HepG2 (cell line): ENCODE data around the gene SNRPN. TPM values are rescaled to one million over a fixed set of nuclear protein-coding genes. Genes with fewer than 3 reads are reported as not detected.
A peak's percentile ranks its signal among the peaks of the same experiment; 100 is the strongest.
"Not testable (repeated sequence)": the region's sequence is repeated elsewhere in the genome, so short reads cannot be mapped to it uniquely, and the experiment has no call there.

ENCODE experiments used
- ATAC-seq: fragments of 200-7000 bp; cut with Tn5 transposase; 3 replicates; pipeline ENCODE4 v1.9.1; 2020; ENCODE audit warnings: mild to moderate bottlenecking, moderate library complexity
- BruUV-seq: library from RNA; stranded (reverse); fragments of 400-500 nt; replicated peaks from 2 replicates; lab custom pipeline; 2021; lab: Mats Ljungman, UMichigan
- CTCF ChIA-PET: fragments of 300-600 bp; formaldehyde crosslinking; extraction: SDS; loops from one replicate; lab custom pipeline; 2021; ENCODE audit warnings: low total read pairs, inconsistent platforms, low intra/inter-chr PET ratio; lab: Yijun Ruan, JAX
- POLR2A ChIA-PET: fragments of 350-600 bp; sonication (Branson Sonifier 250); formaldehyde crosslinking; loops from one replicate; lab custom pipeline; 2020; ENCODE audit warnings: antibody characterized with exemption, inconsistent platforms; lab: Yijun Ruan, JAX
- DNase-seq: peaks from one replicate; pipeline ENCODE4 v3.0.0-alpha.2; 2015; ENCODE audit warnings: low spot score
- FAIRE-seq: peaks from 3 replicates; lab custom pipeline; 2011; peaks lifted over from hg19 to GRCh38; lab: Jason Lieb, UNC
- H2AFZ ChIP-seq: one replicate; pipeline ENCODE4 v1.6.1; 2011; ENCODE audit warnings: low read length, inconsistent platforms
- H3K27ac ChIP-seq: fragments of 300-600 bp; 3 replicates; pipeline ENCODE4 v1.8.0; 2011; ENCODE audit warnings: mixed run types, mild to moderate bottlenecking, mixed read lengths, low read length, inconsistent platforms; ENCODE audit not compliant: insufficient read depth; ENCODE audit errors: extremely low read length
- H3K27me3 ChIP-seq, 2 experiments: fragments of 200-600 bp in 1 of 2; 2 replicates in 1 of 2; 3 replicates in 1 of 2; pipeline versions ENCODE4 v1.6.0 to v1.8.0; 2011; ENCODE audit warnings: low read length in 2 of 2, mild to moderate bottlenecking in 2 of 2, moderate library complexity in 2 of 2, inconsistent platforms in 1 of 2; ENCODE audit not compliant: insufficient read depth in 2 of 2, control insufficient read depth in 1 of 2
- H3K36me3 ChIP-seq, 2 experiments: fragments of 200-600 bp in 1 of 2; replicated peaks in 1 of 2; 2 replicates in 1 of 2; 3 replicates in 1 of 2; pipeline versions ENCODE4 v1.5.1 to v1.8.0; 2011; ENCODE audit warnings: low read length in 2 of 2, inconsistent platforms in 1 of 2; ENCODE audit not compliant: insufficient read depth in 2 of 2, control insufficient read depth in 1 of 2
- H3K4me1 ChIP-seq: 2 replicates; pipeline ENCODE4 v1.5.1; 2012; ENCODE audit warnings: low read length, inconsistent platforms; ENCODE audit not compliant: insufficient read depth
- H3K4me2 ChIP-seq: 2 replicates; pipeline ENCODE4 v1.6.0; 2011; ENCODE audit warnings: low read depth, low read length, inconsistent platforms
- H3K4me3 ChIP-seq, 3 experiments: fragments of 200-600 bp in 1 of 3; sonication (generic), shearing (Covaris generic) in 1 of 3; replicated peaks in 1 of 3; 2 replicates each; pipeline ENCODE4 v1.5.1; 2011 to 2016; ENCODE audit warnings: low read length in 3 of 3, inconsistent platforms in 2 of 3, low read depth in 2 of 3, mild to moderate bottlenecking in 2 of 3, control low read depth in 1 of 3, mixed read lengths in 1 of 3; ENCODE audit not compliant: insufficient read depth in 1 of 3
- H3K79me2 ChIP-seq: one replicate; pipeline ENCODE4 v1.6.1; 2011; ENCODE audit warnings: low read length, inconsistent platforms; ENCODE audit not compliant: insufficient read depth
- H3K9ac ChIP-seq: 2 replicates; pipeline ENCODE4 v1.6.0; 2011; ENCODE audit warnings: mild to moderate bottlenecking, low read depth, low read length, inconsistent platforms; ENCODE audit not compliant: insufficient read depth
- H3K9me3 ChIP-seq: 2 replicates; pipeline ENCODE4 v1.5.1; 2012; ENCODE audit warnings: mild to moderate bottlenecking, low read length
- H4K20me1 ChIP-seq: 2 replicates; pipeline ENCODE4 v1.6.0; 2011; ENCODE audit warnings: inconsistent platforms, mild to moderate bottlenecking, low read length, moderate library complexity; ENCODE audit not compliant: insufficient read depth
- DPF2 ChIP-seq: sonication (generic); formaldehyde crosslinking; IDR thresholded peaks from 2 replicates; pipeline ENCODE4 v1.4.0; 2020; ENCODE audit warnings: mild to moderate bottlenecking, low read depth, missing genetic modification reagents, borderline replicate concordance
- EP300 ChIP-seq, 3 experiments: sonication (generic) in 1 of 3; formaldehyde crosslinking in 1 of 3; IDR thresholded peaks; 2 replicates each; pipeline versions ENCODE4 v1.5.1 to v1.6.1; 2011 to 2020; ENCODE audit warnings: low read depth in 2 of 3, low read length in 2 of 3, borderline replicate concordance in 1 of 3, improper control_type of control experiment in 1 of 3, mild to moderate bottlenecking in 1 of 3, missing genetic modification reagents in 1 of 3, moderate library complexity in 1 of 3
- FOXP4 ChIP-seq: sonication (generic); formaldehyde crosslinking; IDR thresholded peaks from 2 replicates; pipeline ENCODE4 v1.4.0; 2020; ENCODE audit warnings: missing genetic modification reagents
- HDAC1 ChIP-seq: sonication (generic); formaldehyde crosslinking; IDR thresholded peaks from 2 replicates; pipeline ENCODE4 v1.5.1; 2020; ENCODE audit warnings: mild to moderate bottlenecking, missing genetic modification reagents
- HOXA3 ChIP-seq: sonication (generic); formaldehyde crosslinking; IDR thresholded peaks from 2 replicates; pipeline ENCODE4 v1.5.0; 2020; ENCODE audit warnings: missing genetic modification reagents
- KDM6A ChIP-seq: IDR thresholded peaks from 2 replicates; pipeline ENCODE4 v1.6.1; 2016; ENCODE audit warnings: low read depth
- SOX6 ChIP-seq, 2 experiments: fragments of 450-650 bp in 1 of 2; sonication (generic) in 1 of 2; formaldehyde crosslinking in 1 of 2; IDR thresholded peaks; 2 replicates each; pipeline versions ENCODE4 v1.4.0 to v1.6.1; 2017 to 2020; ENCODE audit warnings: antibody characterized with exemption in 1 of 2, mild to moderate bottlenecking in 1 of 2, missing genetic modification reagents in 1 of 2
- ZMYM3 ChIP-seq: sonication (generic); formaldehyde crosslinking; IDR thresholded peaks from 2 replicates; pipeline ENCODE4 v1.5.1; 2020; ENCODE audit warnings: mild to moderate bottlenecking, missing genetic modification reagents
- WGBS: methylation state at CpG from one replicate; pipeline ENCODE4 v1.1.6; 2017; ENCODE audit warnings: low lambda C conversion rate; 5-methylcytosine and 5-hydroxymethylcytosine counted together
- in situ Hi-C: cut with HindIII; loops from 2 replicates; pipeline ENCODE4 v1.10.0; 2017; ENCODE audit warnings: low pct_unique_long_range_greater_than_20kb; ENCODE audit not compliant: extremely low pct_ligation_motif_present
- intact Hi-C: fragments of 100-400 bp; cut with micrococcal nuclease; formaldehyde crosslinking; loops from one replicate; pipeline ENCODE4 v1.10.0; 2022; ENCODE audit not compliant: unreplicated experiment
- polyA plus RNA-seq, 8 experiments: library from polyadenylated mRNA; depleted of rRNA in 3 of 8; stranded (reverse) in 7 of 8; unstranded in 1 of 8; fragments of >200 nt; fragmentation: Illumina TruSeq in 4 of 8; extraction: Trizol in 4 of 8; gene quantifications; 2 replicates each; pipeline versions ENCODE4 v1.2.1 to v1.2.3, GENCODE V29; 2011 to 2016; ENCODE audit warnings: low read depth in 4 of 8, missing spikeins in 1 of 8, mixed read lengths in 1 of 8; ENCODE audit not compliant: insufficient read depth in 1 of 8
- total RNA-seq, 5 experiments: library from RNA; depleted of rRNA; stranded (reverse); fragments of >200 nt; fragmentation: Illumina TruSeq; extraction: Trizol; gene quantifications; 2 replicates each; pipeline ENCODE4 v1.2.3, GENCODE V29; 2016; ENCODE audit warnings: low read depth in 1 of 5
- TF ChIP-seq, protein P1 (sequence below): sonication (generic); formaldehyde crosslinking; IDR thresholded peaks from 2 replicates; pipeline ENCODE4 v1.4.0; 2020; ENCODE audit warnings: missing genetic modification reagents, borderline replicate concordance
- TF ChIP-seq, protein P2 (sequence below): IDR thresholded peaks from 2 replicates; pipeline ENCODE4 v1.6.1; 2018; ENCODE audit warnings: missing genetic modification reagents, mild to moderate bottlenecking, missing compliant biosample characterization
- TF ChIP-seq, protein P3 (sequence below): sonication (generic); formaldehyde crosslinking; IDR thresholded peaks from 2 replicates; pipeline ENCODE4 v1.4.0; 2020; ENCODE audit warnings: mild to moderate bottlenecking, missing genetic modification reagents, borderline replicate concordance

The SNRPN gene
- total and polyA plus RNA-seq, 2 of the 13 experiments (the other 11 are each of a cell fraction or from before 2014, with no cell fraction given), result 133 to 212 TPM

DNA sequence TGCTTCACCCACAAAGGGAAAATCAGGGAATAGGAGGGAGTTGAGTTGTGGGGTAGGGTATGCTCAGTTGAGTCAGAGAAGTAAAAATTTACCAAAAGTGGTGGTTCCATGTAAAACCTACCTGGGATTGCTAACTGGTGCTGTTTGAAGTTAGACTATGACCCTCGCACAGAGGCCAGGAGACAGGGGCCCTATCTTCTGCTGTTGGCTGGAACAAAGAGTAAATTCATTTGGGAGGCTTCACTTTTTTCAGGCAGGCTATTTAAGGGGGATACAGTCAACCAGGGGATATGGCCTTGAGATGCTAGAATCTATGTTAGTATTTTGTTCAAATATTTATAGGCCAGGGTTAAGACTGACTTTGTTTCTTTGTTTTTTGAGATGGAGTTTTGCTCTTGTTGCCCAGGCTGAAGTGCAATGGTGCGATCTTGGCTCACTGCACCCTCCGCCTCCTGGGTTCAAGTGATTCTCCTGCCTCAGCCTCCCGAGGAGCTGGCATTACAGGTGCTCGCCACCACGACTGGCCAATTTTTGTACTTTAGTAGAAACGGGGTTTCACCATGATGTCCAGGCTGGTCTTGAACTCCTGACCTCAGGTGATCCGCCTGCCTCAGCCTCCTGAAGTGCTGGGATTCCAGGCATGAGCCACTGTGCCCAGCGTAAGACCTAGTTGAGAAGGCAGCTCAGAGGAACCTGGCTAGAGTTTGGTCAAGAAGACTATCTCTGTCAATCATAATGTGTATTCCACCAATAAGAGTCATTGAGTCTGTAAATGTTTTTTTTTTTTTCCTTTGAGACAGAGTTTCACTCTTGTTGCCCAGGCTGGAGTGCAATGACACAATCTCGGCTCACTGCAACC lies 22.7 kb upstream of the SNRPN start:
- H3K79me2 ChIP-seq; CTCF ChIA-PET; H2AFZ ChIP-seq; H3K4me3 ChIP-seq; H4K20me1 ChIP-seq; H3K27me3 ChIP-seq; intact Hi-C loops; H3K36me3 ChIP-seq; in situ Hi-C loops; BruUV-seq; TF ChIP-seq SOX6 (IDR thresholded peaks at IDR 0.05); EP300 (CRISPR knock-in tag; IDR thresholded peaks at IDR 0.05; ENCODE audit: borderline replicate concordance): not testable (repeated sequence)
- H3K4me2 ChIP-seq, result peak overlapping the region; percentile 47
- POLR2A ChIA-PET, result interaction anchor here (0.7 to 1.4 kb wide), 2 partner anchors 23 to 24 kb away, joined by 3 to 4 read pairs; partner anchors contain the start of genes SNRPN and SNURF
- DNase-seq (peak; percentile 75), ATAC-seq (peak; percentile 94), FAIRE-seq (peak; percentile 48)
- H3K4me1 ChIP-seq, result peaks cover 31% of the 10 kb centered on the region
- H3K27ac ChIP-seq, result peak overlapping the region; percentile 79
- peaks cover 62% of the 10 kb centered on the region for H3K9me3 ChIP-seq
- WGBS, result 19% methylated on average over 10 of the region's 10 CpGs
- peak overlapping the region; percentile 34; the same call in 1 of the 2 replicates for H3K9ac ChIP-seq
- TF ChIP-seq HOXA3 (CRISPR knock-in tag) (peak; percentile 18; the same call in 1 of the 2 replicates), HDAC1 (CRISPR knock-in tag) (peak; percentile 27; the same call in 1 of the 2 replicates), SOX6 (CRISPR knock-in tag; IDR thresholded peaks at IDR 0.05) (peak; percentile 82), DPF2 (CRISPR knock-in tag) (peak; percentile 45; the same call in 1 of the 2 replicates), KDM6A (CRISPR knock-in tag) (peak; percentile 78; the same call in 1 of the 2 replicates), EP300 (IDR thresholded peaks at IDR 0.05; ENCODE audit: low read depth in 2 of 2, low read length in 2 of 2) (peak in 1 of 2 experiments; percentile 78; a peak in 2 of 4 replicates), ZMYM3 (CRISPR knock-in tag) (peak; percentile 90), FOXP4 (CRISPR knock-in tag) (peak; percentile 56)
- TF ChIP-seq, protein P1, sequence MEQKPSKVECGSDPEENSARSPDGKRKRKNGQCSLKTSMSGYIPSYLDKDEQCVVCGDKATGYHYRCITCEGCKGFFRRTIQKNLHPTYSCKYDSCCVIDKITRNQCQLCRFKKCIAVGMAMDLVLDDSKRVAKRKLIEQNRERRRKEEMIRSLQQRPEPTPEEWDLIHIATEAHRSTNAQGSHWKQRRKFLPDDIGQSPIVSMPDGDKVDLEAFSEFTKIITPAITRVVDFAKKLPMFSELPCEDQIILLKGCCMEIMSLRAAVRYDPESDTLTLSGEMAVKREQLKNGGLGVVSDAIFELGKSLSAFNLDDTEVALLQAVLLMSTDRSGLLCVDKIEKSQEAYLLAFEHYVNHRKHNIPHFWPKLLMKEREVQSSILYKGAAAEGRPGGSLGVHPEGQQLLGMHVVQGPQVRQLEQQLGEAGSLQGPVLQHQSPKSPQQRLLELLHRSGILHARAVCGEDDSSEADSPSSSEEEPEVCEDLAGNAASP (CRISPR knock-in tag), result peak; percentile 17; the same call in 1 of the 2 replicates
- TF ChIP-seq, protein P2, sequence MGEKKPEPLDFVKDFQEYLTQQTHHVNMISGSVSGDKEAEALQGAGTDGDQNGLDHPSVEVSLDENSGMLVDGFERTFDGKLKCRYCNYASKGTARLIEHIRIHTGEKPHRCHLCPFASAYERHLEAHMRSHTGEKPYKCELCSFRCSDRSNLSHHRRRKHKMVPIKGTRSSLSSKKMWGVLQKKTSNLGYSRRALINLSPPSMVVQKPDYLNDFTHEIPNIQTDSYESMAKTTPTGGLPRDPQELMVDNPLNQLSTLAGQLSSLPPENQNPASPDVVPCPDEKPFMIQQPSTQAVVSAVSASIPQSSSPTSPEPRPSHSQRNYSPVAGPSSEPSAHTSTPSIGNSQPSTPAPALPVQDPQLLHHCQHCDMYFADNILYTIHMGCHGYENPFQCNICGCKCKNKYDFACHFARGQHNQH (CRISPR knock-in tag), result peak; percentile 50; the same call in 1 of the 2 replicates
- TF ChIP-seq, protein P3, sequence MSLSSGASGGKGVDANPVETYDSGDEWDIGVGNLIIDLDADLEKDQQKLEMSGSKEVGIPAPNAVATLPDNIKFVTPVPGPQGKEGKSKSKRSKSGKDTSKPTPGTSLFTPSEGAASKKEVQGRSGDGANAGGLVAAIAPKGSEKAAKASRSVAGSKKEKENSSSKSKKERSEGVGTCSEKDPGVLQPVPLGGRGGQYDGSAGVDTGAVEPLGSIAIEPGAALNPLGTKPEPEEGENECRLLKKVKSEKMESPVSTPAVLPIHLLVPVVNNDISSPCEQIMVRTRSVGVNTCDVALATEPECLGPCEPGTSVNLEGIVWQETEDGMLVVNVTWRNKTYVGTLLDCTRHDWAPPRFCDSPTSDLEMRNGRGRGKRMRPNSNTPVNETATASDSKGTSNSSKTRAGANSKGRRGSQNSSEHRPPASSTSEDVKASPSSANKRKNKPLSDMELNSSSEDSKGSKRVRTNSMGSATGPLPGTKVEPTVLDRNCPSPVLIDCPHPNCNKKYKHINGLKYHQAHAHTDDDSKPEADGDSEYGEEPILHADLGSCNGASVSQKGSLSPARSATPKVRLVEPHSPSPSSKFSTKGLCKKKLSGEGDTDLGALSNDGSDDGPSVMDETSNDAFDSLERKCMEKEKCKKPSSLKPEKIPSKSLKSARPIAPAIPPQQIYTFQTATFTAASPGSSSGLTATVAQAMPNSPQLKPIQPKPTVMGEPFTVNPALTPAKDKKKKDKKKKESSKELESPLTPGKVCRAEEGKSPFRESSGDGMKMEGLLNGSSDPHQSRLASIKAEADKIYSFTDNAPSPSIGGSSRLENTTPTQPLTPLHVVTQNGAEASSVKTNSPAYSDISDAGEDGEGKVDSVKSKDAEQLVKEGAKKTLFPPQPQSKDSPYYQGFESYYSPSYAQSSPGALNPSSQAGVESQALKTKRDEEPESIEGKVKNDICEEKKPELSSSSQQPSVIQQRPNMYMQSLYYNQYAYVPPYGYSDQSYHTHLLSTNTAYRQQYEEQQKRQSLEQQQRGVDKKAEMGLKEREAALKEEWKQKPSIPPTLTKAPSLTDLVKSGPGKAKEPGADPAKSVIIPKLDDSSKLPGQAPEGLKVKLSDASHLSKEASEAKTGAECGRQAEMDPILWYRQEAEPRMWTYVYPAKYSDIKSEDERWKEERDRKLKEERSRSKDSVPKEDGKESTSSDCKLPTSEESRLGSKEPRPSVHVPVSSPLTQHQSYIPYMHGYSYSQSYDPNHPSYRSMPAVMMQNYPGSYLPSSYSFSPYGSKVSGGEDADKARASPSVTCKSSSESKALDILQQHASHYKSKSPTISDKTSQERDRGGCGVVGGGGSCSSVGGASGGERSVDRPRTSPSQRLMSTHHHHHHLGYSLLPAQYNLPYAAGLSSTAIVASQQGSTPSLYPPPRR (CRISPR knock-in tag), result peak; percentile 65; the same call in 1 of the 2 replicates
